Measurements from ENCODE around the gene TAF4B.

DNA sequence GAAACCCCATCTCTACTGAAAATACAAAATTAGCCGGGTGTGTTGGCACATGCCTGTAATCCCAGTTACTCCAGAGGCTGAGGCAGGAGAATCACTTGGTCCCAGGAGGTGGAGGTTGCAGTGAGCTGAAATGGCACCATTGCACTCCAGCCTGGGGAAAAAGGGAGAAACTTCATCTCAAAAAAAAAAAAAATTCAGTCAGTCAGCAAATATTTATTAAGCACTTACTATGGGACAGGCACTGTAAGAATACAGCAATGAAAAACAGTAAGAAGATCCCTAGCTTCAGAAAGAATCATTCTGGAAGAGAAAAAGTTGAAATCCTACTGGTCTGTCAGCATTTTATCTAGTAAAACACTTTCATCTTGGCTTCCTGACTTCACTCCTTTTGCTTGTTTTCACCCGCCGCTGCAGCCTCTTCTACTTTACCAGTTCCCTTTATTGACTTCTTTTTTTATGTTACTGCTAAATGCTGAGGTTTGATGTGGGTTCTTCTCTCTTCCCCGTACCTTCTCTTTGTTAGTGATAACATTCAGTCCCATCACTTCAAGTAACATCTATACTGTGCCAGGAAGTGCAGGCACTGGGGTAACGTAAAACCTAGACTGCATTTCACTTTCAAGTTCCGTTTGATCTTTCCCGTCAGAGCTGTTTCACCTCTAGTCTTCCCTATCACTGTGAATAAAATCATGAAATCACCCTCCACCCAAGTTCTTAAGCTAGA, 10.8 kb upstream of the TAF4B start:
- TF ChIP-seq RAD21 (IDR thresholded peaks at IDR 0.05) (no peak), CTCF (IDR thresholded peaks at IDR 0.05; ENCODE audit: low read depth, low read length, missing input control) (no peak), YY1 (IDR thresholded peaks at IDR 0.05) (no peak), GABPA (IDR thresholded peaks at IDR 0.05 in 1 of 2, conservative IDR thresholded peaks at IDR 0.05 in 1 of 2) (no peak), HNF4G (IDR thresholded peaks at IDR 0.05) (no peak), JUND (IDR thresholded peaks at IDR 0.05) (no peak), TAF1 (conservative IDR thresholded peaks at IDR 0.05) (no peak)
- TF ChIP-seq, protein P1, sequence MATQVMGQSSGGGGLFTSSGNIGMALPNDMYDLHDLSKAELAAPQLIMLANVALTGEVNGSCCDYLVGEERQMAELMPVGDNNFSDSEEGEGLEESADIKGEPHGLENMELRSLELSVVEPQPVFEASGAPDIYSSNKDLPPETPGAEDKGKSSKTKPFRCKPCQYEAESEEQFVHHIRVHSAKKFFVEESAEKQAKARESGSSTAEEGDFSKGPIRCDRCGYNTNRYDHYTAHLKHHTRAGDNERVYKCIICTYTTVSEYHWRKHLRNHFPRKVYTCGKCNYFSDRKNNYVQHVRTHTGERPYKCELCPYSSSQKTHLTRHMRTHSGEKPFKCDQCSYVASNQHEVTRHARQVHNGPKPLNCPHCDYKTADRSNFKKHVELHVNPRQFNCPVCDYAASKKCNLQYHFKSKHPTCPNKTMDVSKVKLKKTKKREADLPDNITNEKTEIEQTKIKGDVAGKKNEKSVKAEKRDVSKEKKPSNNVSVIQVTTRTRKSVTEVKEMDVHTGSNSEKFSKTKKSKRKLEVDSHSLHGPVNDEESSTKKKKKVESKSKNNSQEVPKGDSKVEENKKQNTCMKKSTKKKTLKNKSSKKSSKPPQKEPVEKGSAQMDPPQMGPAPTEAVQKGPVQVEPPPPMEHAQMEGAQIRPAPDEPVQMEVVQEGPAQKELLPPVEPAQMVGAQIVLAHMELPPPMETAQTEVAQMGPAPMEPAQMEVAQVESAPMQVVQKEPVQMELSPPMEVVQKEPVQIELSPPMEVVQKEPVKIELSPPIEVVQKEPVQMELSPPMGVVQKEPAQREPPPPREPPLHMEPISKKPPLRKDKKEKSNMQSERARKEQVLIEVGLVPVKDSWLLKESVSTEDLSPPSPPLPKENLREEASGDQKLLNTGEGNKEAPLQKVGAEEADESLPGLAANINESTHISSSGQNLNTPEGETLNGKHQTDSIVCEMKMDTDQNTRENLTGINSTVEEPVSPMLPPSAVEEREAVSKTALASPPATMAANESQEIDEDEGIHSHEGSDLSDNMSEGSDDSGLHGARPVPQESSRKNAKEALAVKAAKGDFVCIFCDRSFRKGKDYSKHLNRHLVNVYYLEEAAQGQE (IDR thresholded peaks at IDR 0.05) = no peak
